HepG2 (cell line): ENCODE data around the gene SEPHS2. TPM values are rescaled to one million over a fixed set of nuclear protein-coding genes. Genes with fewer than 3 reads are reported as not detected.
A peak's percentile ranks its signal among the peaks of the same experiment; 100 is the strongest.

ENCODE experiments used
- CEBPB ChIP-seq: IDR thresholded peaks from 2 replicates; pipeline ENCODE4 v1.6.1; 2011; ENCODE audit warnings: low read depth, low read length, improper control_type of control experiment, borderline replicate concordance
- CEBPG ChIP-seq: IDR thresholded peaks from 2 replicates; pipeline ENCODE4 v1.6.1; 2016
- E2F1 ChIP-seq: sonication (generic); formaldehyde crosslinking; IDR thresholded peaks from 2 replicates; pipeline ENCODE4 v1.5.0; 2020; ENCODE audit warnings: missing genetic modification reagents
- ELF3 ChIP-seq: IDR thresholded peaks from 2 replicates; pipeline ENCODE4 v1.6.1; 2016; ENCODE audit warnings: missing genetic modification reagents, missing compliant biosample characterization
- FIP1L1 ChIP-seq: fragments of 200-400 bp; formaldehyde crosslinking; IDR thresholded peaks from 2 replicates; pipeline ENCODE4 v1.6.1; 2018; ENCODE audit warnings: low read depth, mild to moderate bottlenecking, low read length, moderate library complexity, borderline replicate concordance; ENCODE audit not compliant: insufficient read depth
- HNF4G ChIP-seq, 2 experiments: sonication (generic) in 1 of 2; formaldehyde crosslinking in 1 of 2; IDR thresholded peaks; 2 replicates each; pipeline versions ENCODE4 v1.4.0 to v1.6.1; 2011 to 2020; ENCODE audit warnings: borderline replicate concordance in 2 of 2, low read depth in 2 of 2, mild to moderate bottlenecking in 2 of 2, low read length in 1 of 2, missing genetic modification reagents in 1 of 2, moderate library complexity in 1 of 2
- HOXA3 ChIP-seq: sonication (generic); formaldehyde crosslinking; IDR thresholded peaks from 2 replicates; pipeline ENCODE4 v1.5.0; 2020; ENCODE audit warnings: missing genetic modification reagents
- MLXIP ChIP-seq: sonication (generic); formaldehyde crosslinking; IDR thresholded peaks from 2 replicates; pipeline ENCODE4 v1.9.0; 2021; ENCODE audit warnings: missing genetic modification reagents, borderline replicate concordance
- PHF8 ChIP-seq: sonication (generic); formaldehyde crosslinking; IDR thresholded peaks from 2 replicates; pipeline ENCODE4 v1.5.0; 2020; ENCODE audit warnings: missing genetic modification reagents
- SAP130 ChIP-seq: IDR thresholded peaks from 2 replicates; pipeline ENCODE4 v1.6.1; 2016; ENCODE audit warnings: low read depth
- TARDBP ChIP-seq: sonication (generic); formaldehyde crosslinking; IDR thresholded peaks from 2 replicates; pipeline ENCODE4 v1.8.0; 2022; ENCODE audit warnings: mild to moderate bottlenecking, missing genetic modification reagents
- TRAFD1 ChIP-seq: sonication (generic); formaldehyde crosslinking; IDR thresholded peaks from 2 replicates; pipeline ENCODE4 v1.5.1; 2020; ENCODE audit warnings: missing genetic modification reagents, mild to moderate bottlenecking, borderline replicate concordance
- ZNF10 ChIP-seq: sonication (generic); formaldehyde crosslinking; IDR thresholded peaks from 2 replicates; pipeline ENCODE4 v1.4.0; 2020; ENCODE audit warnings: mild to moderate bottlenecking, low read depth, missing genetic modification reagents, borderline replicate concordance
- ZNF646 ChIP-seq: sonication (generic); formaldehyde crosslinking; IDR thresholded peaks from 2 replicates; pipeline ENCODE4 v1.9.0; 2021; ENCODE audit warnings: mild to moderate bottlenecking, missing genetic modification reagents
- ZSCAN20 ChIP-seq: sonication (generic); formaldehyde crosslinking; IDR thresholded peaks from 2 replicates; pipeline ENCODE4 v1.4.0; 2020; ENCODE audit warnings: missing genetic modification reagents, mild to moderate bottlenecking, borderline replicate concordance
- polyA plus RNA-seq, 8 experiments: library from polyadenylated mRNA; depleted of rRNA in 3 of 8; stranded (reverse) in 7 of 8; unstranded in 1 of 8; fragments of >200 nt; fragmentation: Illumina TruSeq in 4 of 8; extraction: Trizol in 4 of 8; gene quantifications; 2 replicates each; pipeline versions ENCODE4 v1.2.1 to v1.2.3, GENCODE V29; 2011 to 2016; ENCODE audit warnings: low read depth in 4 of 8, missing spikeins in 1 of 8, mixed read lengths in 1 of 8; ENCODE audit not compliant: insufficient read depth in 1 of 8
- total RNA-seq, 5 experiments: library from RNA; depleted of rRNA; stranded (reverse); fragments of >200 nt; fragmentation: Illumina TruSeq; extraction: Trizol; gene quantifications; 2 replicates each; pipeline ENCODE4 v1.2.3, GENCODE V29; 2016; ENCODE audit warnings: low read depth in 1 of 5

Gene SEPHS2
- total and polyA plus RNA-seq, 2 of the 13 experiments (the other 11 are each of a cell fraction or from before 2014, with no cell fraction given), result 20.7 to 127 TPM

- no peak for TF ChIP-seq MLXIP (CRISPR knock-in tag)
- no peak for TF ChIP-seq ZSCAN20
- TF ChIP-seq ZNF646 (CRISPR knock-in tag), result no peak
- TF ChIP-seq ZNF10, result no peak
- 0 out of 2 replicates have a peak, but pooled peaks have one; percentile 44 for TF ChIP-seq TARDBP (CRISPR knock-in tag)
- TF ChIP-seq ELF3 (CRISPR knock-in tag), result peak; percentile 69
- TF ChIP-seq HOXA3 (CRISPR knock-in tag), result peak; percentile 73
- peak; percentile 30; the same call in 1 of the 2 replicates for TF ChIP-seq CEBPG (CRISPR knock-in tag)
- no peak for TF ChIP-seq E2F1 (CRISPR knock-in tag)
- TF ChIP-seq HNF4G (IDR thresholded peaks at IDR 0.05; ENCODE audit: borderline replicate concordance, low read depth, low read length), result peak; percentile 6; the same call in 1 of the 2 replicates
- TF ChIP-seq HNF4G (CRISPR knock-in tag; IDR thresholded peaks at IDR 0.05; ENCODE audit: borderline replicate concordance, low read depth), result no peak
- no peak for TF ChIP-seq FIP1L1
- peak; percentile 40 for TF ChIP-seq PHF8 (CRISPR knock-in tag)
- TF ChIP-seq CEBPB, result no peak
- TF ChIP-seq SAP130 (CRISPR knock-in tag), result peak; percentile 86
- no peak for TF ChIP-seq TRAFD1 (CRISPR knock-in tag)
Observed at GRCh38 chr16:30409125-30410060, 36.3 kb downstream of the SEPHS2 start (continued).
